GM12801 (cell line): ENCODE data around the gene ROCK1.

Experiments used
- CTCF ChIP-seq: IDR thresholded peaks from one replicate; pipeline ENCODE4 v1.5.1; 2011; ENCODE audit warnings: control low read depth; ENCODE audit not compliant: insufficient read length; ENCODE audit errors: extremely low read depth

Gene ROCK1

GRCh38 chr18:21111346-21112139, at the start of gene ROCK1:
ROCK1 (minus strand) TSS chr18:21111813; CDS start chr18:21110910, 903 bp downstream.
- no peak for TF ChIP-seq CTCF

GRCh38 chr18:21155443-21155842, 43.8 kb upstream of the ROCK1 start:
- no peak for TF ChIP-seq CTCF

- TF ChIP-seq CTCF: no peak
These were observed 34.4 kb upstream of the ROCK1 start for GRCh38 chr18:21146016-21146415.

DNA sequence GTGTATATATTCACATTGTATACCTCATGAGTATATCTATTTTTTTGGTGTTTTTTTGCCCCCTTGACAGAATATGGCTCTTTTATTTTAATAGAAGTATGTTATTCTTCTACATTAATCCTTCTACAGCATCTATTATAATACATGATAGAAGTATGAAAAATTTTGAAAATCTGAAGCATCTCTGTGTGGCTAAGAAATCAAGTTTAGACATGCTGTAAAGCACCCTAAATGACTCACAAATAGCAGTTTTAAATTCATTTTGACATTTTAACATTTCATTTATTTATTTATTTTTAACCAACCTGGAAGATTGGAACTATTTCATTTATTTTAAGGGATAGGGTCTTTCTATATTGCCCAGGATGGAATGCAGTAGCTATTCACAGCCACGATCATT, 33.8 kb upstream of the ROCK1 start:
- TF ChIP-seq CTCF: no peak

- TF ChIP-seq CTCF: no peak
These were observed 30.2 kb upstream of the ROCK1 start for GRCh38 chr18:21141668-21142422.

DNA sequence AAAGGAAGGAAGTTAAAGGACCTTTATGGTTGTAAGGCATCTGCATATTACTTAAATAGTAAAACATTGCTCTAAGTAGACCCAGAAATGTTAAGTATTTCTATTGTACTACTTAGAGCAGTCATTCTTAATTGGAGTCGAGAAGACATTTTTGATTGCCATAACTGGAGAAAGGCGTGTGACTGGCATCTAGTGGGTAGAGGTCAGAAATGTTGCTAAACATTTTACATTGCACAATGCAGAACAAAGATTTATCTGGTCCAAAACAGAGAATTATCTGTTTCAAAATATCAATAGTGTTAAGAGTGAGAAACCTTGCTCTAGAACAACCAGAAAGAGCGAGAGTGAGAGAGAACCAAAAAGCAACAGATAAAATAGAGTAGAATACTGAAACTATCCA, 23.3 kb upstream of the ROCK1 start:
- no peak for TF ChIP-seq CTCF

GRCh38 chr18:21132398-21132918, 20.8 kb upstream of the ROCK1 start:
- TF ChIP-seq CTCF: no peak
